ENCODE results near the gene CNTNAP2.

DNA sequence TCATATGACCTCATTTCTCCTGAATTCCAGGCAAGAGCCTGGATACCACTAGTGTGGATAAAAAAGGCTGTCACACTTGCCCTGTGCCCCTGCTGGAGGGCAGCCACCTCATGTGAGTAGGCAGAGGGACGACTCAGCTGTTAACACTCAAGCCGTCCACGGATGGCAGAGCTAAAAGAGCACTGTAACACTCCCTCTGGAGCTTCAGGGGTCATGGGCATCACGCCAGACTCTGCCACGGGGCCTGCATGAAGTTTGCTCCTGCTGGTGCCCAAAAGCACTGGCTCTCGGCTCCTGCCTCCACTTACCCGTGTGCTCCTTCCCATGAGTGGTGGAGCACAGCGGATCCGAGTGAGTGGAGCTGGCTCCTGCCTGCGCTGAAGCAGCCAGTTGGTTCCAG lies 1554.2 kb downstream of the CNTNAP2 start:
- TF ChIP-seq GATA2 (IDR thresholded peaks at IDR 0.05; ENCODE audit: low read depth, low read length) (no peak), GATA3 (IDR thresholded peaks at IDR 0.05; ENCODE audit: low read depth, low read length) (no peak)
